HG03066 (cell line): ENCODE results near the gene BAIAP2L1.
"Not testable (repeated sequence)": the region's sequence is repeated elsewhere in the genome, so short reads cannot be mapped to it uniquely, and the experiment has no call there.

ENCODE experiments used
- ATAC-seq: cut with Tn5 transposase; IDR thresholded peaks from one replicate; pipeline ENCODE4 v1.9.1; 2021; ENCODE audit warnings: low read depth; ENCODE audit not compliant: unreplicated experiment

The BAIAP2L1 gene

DNA sequence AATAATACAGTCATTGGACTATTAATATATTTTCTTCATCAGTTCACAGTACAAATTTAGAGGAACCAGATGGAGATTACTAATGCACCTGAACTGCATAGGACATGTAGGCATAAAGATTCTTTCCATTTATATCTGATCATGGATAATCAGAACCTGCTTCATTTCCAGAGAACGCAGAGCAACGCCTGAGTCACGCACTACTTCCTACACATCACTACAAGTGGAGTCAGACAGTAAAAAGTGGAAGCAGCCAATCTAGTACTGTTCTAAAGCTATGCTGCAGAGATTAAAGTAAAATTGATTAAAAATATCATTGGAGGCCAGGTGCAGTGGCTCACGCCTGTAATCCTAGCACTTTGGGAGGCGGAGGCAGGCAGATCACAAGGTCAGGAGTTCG lies 76.1 kb downstream of the BAIAP2L1 start:
- ATAC-seq = no peak

- no peak for ATAC-seq
These were observed 77.1 kb downstream of the BAIAP2L1 start for GRCh38 chr7:98323597-98324322.

DNA sequence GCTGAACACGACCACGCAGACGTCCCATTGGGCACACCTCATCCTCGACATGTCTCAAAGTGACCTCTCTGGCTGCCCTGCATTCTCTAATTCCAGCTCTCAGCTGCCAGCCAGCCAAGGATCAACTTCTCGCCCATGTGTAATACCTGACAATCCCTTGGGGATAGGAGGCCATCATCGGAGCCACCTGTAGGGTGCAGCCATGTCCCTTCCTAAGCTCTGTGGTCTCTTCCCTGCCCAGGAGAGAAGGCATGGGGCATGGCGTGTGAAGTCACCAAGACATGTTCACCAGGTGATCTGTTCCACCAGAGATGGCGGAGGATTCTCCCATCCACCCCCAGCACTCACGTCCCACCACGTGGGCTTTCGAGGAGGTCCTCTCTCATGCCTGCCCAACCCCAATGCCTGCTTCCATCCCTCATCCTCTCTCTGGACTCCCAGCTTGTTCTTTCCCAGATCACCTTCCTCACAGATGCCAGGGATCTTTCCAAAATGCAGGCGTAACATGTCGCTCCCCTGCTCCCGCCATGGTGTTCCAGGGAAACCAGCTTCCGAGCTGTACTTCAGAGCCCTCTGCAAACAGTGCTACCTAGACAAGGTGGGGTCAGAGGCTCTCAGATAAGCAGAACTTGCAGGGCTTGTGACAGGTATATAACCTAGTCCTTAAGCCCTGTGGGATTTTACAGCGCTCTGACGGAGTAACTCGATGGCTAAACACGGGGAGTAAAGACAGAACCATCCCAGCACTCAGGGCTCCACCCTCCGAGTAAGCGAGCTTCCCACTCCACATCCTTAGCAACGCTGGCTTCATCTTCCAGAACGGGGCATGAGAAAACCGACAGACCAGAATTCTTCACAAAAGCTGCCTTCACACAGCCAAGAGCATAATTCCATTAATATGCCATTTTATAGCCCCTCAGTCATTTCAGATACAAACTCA lies 78.3 kb downstream of the BAIAP2L1 start:
- ATAC-seq = no peak

DNA sequence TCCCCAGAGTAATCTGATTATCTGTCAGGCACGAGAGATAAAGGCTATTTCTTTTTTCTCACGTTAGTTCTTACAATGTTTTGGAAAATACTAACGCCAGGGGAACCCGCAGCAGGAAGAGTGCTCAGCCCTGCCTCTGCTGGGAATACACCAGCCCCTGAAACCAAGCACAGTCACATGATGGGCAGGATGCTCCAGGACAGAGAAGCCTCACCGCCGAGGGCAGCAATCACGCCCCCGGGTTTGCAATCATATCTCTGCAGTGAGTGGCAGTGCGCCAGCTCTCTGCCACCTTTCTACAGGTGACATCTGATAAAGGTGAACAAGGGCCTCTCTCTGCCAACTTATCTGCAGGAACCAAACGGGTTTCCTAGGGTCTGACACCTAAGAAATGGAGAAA lies 79.6 kb downstream of the BAIAP2L1 start:
- no peak for ATAC-seq

DNA sequence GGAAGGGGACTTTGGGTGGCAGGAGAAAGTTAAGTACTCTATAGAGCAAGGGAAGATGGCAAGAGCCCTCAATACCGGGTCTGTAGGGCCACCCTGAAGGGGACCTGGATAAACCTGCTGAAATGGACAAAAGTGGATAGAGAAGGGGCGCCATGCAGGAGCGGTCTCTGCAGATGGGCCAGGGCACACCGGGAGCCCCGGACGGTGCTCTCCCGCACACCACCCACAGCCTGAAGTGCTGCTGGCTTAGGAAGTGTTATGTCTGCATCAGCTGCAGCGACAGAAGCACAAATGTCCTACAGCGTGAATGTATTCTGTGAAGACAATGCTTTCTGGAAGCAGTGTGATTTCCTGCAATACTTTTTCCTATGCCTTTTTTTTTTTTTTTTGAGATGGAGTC lies 81.7 kb downstream of the BAIAP2L1 start:
- ATAC-seq = no peak

- ATAC-seq = no peak
These were observed 83.4 kb downstream of the BAIAP2L1 start for GRCh38 chr7:98317366-98318040.

- ATAC-seq = not testable (repeated sequence)
These were observed 84.8 kb downstream of the BAIAP2L1 start for GRCh38 chr7:98315994-98316527.

- no peak for ATAC-seq
These were observed 85.4 kb downstream of the BAIAP2L1 start for GRCh38 chr7:98315318-98315993.

- ATAC-seq = no peak
These were observed 86.4 kb downstream of the BAIAP2L1 start for GRCh38 chr7:98314469-98314868.

- ATAC-seq = no peak
These were observed 88.7 kb downstream of the BAIAP2L1 start for GRCh38 chr7:98312201-98312600.

- ATAC-seq = no peak
These were observed 91.3 kb downstream of the BAIAP2L1 start for GRCh38 chr7:98309566-98309965.

GRCh38 chr7:98307971-98308466 lies 92.9 kb downstream of the BAIAP2L1 start:
- no peak for ATAC-seq

- ATAC-seq = no peak
These were observed 94.8 kb downstream of the BAIAP2L1 start for GRCh38 chr7:98305951-98306535.

- no peak for ATAC-seq
These were observed 97.0 kb downstream of the BAIAP2L1 start for GRCh38 chr7:98303906-98304305.

GRCh38 chr7:98303176-98303865 lies 97.6 kb downstream of the BAIAP2L1 start:
- ATAC-seq = no peak

GRCh38 chr7:98301693-98302470 lies 99.0 kb downstream of the BAIAP2L1 start:
- ATAC-seq = no peak

GRCh38 chr7:98300595-98301372 lies 100.1 kb downstream of the BAIAP2L1 start:
- ATAC-seq = no peak
